NCI-H2227 (cell line): ENCODE data around the gene RBM11.

ENCODE experiments used
- DNase-seq: peaks from one replicate; lab custom pipeline; 2025; ENCODE audit not compliant: unreplicated experiment; lab: John Stamatoyannopoulos, UW

RBM11 gene

DNA sequence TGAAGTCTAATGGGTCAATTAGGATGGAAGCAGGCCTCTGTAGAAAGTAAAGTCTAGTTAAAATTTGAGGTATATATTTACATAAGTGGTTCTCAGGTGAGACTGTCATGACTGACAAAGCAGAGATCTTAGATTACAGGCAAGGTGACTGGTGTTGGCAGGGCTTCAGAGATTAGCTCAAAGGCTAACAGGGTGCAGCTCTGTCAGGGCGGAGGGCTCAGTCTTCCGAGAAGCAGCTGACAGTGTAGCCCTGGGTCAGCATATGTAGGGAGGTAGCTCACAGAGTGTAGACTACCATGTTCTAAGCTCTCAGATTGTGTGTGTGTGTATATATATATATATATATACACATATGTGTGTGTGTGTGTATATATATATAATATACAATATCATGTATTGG lies 54.7 kb downstream of the RBM11 start:
- no peak for DNase-seq

DNA sequence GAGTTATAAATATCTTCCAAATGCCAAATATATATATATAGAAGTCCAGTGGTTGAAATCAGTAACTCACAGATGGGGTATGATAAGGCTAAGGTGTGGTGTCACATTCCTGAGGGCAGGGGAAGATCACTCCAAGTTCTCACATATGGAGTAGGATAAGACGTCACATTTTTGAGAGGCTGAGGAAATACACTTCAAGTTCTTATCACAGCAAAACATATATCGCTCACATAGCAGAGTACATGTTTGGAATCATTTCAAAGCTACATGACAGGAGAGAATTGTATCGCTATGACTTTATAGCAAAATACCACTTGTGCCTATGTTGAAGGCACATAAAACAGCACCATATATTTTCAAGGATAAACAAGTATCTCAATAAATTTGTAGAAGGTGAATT lies 55.1 kb downstream of the RBM11 start:
- DNase-seq = no peak

DNA sequence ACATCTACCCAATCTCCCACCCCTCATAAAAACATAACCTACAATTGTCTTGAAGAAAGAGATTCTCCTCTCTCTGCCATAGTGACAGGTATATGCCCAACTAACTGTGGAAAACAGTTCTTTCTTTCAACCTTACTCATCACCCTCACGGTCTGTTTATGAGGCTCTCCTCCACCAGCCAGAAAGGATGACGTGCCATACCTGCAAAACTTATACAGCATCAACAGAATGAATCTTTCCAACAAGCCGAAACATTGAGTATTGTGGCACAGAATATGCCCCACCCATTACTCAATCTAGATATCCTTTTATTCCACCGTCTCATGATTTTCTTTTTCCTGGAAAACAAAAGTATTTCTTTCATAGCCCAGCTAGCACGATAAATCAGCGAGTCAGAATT lies 55.7 kb downstream of the RBM11 start:
- no peak for DNase-seq

DNA sequence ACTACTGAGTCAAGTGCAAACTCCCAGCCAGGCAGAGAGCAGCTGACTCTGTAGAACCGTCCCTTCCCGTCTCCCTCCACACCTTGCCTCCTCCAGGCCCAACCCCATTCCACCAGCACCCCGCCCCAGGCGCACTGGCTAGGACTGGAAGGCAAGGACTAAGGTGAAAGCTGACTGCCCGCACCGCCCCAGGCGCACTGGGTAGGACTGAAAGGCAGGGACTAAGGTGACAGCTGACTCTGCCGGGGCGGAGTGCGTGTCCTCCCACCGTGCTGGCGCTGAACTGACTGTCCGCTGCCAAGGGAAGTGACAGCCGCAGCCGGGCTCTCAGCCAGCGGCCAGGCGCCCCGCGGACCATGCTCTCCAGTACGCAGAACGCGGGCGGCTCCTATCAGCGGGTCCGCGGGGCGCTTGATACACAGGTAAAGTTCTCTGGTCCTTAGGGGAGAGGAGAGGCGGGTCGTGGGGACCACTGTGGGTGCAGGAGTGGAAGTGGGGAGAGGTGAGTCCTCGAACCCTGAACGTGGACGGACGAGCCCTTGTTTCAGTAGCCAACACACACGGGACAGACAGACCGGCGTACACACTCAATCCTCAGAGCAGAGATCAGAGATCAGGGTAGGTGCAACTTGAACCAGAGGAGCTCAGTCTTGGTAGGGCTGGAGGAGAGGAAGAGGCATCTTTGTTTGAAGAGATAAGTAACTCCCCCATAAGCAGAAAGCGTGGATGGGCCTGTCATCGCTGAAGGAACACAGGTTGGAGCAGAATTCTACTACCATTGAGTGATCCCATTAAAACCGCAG lies 58.0 kb downstream of the RBM11 start:
- no peak for DNase-seq

DNA sequence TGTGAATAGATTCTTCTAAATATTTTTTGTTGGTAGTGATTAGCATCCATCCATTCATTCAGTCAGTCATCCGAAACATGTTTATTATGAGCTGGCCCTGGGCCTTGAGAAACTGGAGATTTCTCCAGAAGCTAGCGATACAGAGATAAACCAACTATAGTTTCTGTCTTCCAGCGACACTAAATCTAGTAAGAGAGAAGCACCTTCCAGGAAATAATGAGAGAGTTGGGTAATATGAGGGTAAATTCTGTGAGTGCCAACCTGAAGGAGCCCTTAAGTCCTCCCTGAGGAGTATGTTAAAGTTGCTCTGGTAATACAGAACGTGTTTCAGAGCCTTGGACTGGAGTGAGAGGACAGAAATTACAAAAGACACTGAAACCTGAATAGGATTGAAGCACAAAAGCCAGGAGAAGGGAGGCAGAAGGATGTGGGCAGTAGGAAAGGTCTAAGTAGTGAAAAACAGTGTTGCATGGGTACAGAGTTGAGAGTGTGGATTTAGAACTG lies 59.8 kb downstream of the RBM11 start:
- DNase-seq = no peak
